CD4-positive, alpha-beta T cell treated with Interleukin-15 for 1 hour (primary cell): ENCODE measurements around the gene MMP17.
A peak's percentile ranks its signal among the peaks of the same experiment; 100 is the strongest.

Experiments used
- DNase-seq: peaks from one replicate; pipeline ENCODE4 v3.0.0-alpha.2; 2020

MMP17 gene

DNA sequence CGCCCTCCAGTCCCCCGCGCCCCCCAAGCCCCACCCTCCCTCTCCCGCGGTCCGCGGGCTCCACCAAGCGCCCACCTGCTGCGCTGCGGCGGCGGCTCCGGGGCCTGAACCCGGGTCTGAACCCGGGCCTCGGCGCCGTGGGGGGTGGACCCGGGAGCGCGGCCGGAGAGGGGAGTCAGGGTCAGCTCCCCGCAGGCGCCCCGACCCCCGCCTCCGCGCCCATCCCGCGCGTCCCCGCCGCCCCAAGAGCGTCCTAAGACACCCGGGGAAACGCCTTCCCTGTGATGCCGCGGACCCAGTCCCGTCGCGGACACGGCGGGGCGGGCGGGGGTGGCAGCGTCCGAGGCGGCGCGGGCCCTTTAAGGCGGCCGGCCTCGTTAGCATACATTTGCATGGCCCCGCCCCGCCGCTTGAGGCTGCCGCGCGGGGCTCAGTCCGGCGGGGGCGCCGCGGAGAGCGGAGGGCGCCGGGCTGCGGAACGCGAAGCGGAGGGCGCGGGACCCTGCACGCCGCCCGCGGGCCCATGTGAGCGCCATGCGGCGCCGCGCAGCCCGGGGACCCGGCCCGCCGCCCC lies at the start of gene MMP17:
Gene MMP17, plus strand, starts transcription at position 433 of the 574 bp plus-strand sequence. Its CDS starts 102 bp downstream, at position 535.
- DNase-seq = peak; percentile 46

GRCh38 chr12:131779027-131779426 lies 49.2 kb upstream of the MMP17 start:
- no peak for DNase-seq

- DNase-seq = no peak
Measured at GRCh38 chr12:131782061-131782460, 46.1 kb upstream of the MMP17 start.

DNA sequence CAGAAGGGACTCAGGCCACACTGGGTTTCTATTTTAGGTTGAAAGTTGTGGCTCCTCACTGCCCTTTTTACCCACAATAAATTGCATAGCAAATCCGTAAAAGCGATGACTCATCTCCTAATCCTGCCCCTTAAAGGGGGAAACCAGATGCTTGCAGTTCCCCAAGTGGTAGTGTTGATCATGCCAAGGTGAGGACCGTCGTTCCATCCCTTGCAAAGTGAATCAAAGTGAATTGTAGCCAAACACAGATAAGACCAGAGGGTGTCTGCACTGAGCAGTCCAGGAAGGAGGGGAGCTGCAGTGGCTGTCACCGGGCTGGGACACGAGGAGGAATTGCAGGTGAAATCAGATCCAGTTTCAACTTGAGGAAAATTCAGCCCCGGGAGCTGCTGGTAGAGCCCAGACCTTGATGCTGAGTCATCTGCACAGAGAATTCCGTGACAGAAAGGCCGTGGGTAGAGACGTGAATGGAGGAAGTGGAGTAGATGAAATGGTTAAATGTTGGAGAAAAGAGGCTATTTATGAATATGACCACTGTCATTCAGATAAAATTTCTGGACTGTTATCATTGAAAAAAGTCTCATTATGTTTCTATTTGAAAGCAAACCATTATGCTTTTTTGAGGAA lies 44.2 kb upstream of the MMP17 start:
- no peak for DNase-seq

DNA sequence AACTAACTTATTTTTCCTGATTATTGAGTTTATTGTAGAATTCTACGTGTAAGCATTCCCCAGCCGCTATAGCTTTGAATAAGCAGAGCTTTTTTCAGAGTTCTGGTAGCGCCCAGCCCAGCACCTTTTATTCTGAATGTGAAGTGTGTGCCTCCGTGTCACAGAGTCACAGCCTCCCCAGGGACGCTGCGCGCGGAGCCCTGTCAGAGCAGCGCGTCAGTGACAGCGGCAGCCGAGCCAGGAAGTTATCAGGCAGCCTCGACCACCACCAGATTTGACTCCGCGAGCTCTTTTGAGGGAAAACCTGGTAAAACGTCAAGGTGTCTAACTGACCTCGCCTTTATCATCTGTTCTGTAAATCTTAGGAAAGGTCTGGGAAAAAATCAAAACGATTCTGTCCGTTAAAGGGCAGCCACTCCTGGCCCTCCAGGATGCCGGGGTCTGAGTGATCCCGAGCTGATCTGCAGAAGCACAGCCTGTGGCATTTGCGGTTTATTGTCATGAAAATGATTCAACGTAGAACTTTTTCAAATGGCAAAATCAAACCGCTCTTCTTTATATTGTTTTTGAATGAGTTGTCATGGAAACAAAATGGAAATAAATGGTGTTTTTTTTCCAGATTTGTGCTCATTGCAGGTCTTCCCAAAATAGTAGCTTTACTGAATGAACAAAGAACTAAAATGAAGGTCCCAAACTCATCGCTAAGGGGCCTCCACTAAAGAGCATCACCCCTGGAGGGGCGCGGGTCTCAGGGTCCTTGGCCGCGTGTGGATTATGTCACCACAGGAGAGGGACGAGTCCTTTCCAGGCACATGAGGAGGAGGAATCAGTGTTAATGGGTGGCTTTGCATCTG lies 43.1 kb upstream of the MMP17 start:
- DNase-seq = no peak

GRCh38 chr12:131785763-131786330 lies 42.3 kb upstream of the MMP17 start:
- no peak for DNase-seq

DNA sequence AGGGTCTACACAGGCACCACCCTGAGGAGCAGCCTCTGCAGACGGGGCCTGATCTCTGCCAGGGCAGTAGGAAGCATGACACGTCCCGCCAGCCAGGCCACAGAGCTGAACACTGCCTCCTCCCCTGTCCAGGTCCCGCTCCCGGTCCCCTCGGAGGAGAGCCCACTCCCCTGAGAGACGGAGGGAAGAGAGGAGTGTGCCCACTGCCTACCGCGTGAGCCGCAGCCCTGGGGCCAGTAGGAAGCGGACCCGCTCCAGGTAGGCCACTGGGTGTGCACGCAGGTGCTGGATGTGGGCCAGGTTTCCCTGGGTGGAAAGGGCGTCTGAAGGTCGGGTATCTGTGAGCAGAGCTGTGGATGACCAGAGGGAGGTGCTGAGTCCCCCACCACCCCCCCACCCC lies 41.9 kb upstream of the MMP17 start:
- no peak for DNase-seq

DNA sequence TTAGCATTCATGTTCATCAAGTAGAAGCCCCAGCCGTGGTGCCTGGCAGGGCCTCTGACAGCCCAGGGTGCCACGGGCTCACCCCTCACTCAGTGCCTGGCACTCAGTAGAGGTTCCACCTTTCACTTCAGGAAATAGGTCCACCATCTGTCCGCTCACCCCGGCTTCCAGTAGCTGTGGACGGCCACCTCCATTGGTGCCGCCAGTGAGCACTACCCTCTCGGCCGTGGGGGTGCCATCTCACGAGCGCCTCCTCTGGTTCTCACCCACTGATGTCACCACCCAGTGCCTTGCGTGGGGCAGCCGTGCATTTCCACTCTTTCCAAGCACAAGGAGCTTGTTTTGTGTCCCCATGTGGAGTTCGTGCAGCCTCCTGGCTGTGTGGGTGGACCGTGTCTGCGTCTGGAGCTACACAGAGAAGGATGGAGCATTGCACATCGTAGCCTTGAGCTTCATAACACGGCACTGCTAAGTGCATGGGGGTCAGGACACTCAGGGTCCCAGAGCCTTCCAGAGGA lies 41.0 kb upstream of the MMP17 start:
- DNase-seq = no peak

- no peak for DNase-seq
Measured at GRCh38 chr12:131788070-131788469, 40.1 kb upstream of the MMP17 start.

- DNase-seq = no peak
Measured at GRCh38 chr12:131789638-131790037, 38.6 kb upstream of the MMP17 start.

DNA sequence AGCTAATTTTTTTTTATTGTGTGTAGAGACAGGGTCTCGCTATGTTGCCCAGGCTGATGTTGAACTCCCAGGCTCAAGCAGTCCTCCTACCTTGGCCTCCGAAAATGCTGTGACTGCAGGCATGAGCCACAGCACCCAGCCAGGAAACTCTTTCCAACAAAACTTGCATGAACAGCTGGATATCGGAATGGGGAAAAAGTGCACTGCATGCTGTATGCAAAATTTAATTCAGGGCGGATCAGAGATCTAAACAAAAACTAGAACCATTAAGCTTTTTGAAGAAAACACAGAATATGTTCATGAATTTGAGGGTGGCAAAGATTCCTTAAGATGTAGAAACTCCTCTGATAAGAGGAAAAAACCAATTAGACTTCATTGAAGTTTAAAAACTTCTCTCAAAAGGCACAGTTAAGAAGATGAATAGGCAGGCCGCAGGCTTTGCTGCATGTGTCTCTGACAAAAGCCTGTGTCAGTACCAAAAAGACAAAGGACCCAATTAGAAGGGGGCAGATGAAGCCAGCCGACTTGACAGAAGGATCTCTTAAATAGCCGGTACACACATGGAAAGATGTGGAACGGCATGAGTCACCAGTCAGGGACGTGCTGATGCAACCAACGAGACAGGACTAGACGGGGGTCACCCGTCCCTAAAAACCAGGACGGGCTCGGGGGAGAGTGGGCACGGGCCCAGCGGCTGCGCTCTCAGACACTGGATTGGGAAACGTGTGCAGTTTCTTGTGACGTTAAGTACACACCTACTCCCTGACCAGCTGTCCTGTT lies 34.8 kb upstream of the MMP17 start:
- no peak for DNase-seq

GRCh38 chr12:131794061-131794460 lies 34.1 kb upstream of the MMP17 start:
- no peak for DNase-seq

DNA sequence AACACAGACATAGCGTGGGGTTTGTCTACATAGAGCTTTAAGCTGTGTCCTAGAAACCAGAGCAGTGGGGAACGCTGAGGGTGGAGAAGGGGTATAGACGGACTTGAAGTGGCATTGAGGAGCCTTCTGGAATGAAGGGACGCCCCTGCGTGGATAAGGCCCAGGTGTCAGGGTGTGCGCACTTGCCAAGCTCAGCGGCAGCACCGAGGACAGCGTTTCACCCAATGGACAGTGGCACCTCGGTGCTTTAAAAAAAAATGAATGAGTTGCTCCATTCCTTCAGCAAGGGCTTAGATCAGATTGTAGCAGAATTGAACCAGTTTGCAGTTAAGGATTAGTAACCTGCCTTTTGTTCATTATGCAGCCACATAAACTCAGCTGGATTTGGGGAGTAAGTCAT lies 33.6 kb upstream of the MMP17 start:
- DNase-seq = no peak

DNA sequence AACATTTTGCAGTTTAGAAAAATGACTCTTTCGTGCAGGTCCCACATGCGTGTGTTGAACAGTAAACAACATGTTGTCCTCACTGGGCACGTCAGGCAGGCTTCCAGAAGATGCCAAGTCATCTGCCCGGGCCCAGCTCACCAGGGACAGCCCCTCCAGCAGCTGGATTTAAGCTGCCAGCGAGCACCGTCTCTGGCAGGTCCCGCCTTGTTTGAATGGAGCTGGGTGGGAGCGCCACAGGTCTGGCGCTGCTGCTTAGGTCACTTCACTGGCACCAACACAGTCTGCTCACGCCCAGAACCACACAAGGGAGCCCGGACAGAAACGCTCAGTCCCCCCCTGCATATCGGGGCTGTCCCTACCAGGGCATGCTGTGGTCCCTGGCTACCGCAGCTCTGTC lies 33.1 kb upstream of the MMP17 start:
- no peak for DNase-seq

DNA sequence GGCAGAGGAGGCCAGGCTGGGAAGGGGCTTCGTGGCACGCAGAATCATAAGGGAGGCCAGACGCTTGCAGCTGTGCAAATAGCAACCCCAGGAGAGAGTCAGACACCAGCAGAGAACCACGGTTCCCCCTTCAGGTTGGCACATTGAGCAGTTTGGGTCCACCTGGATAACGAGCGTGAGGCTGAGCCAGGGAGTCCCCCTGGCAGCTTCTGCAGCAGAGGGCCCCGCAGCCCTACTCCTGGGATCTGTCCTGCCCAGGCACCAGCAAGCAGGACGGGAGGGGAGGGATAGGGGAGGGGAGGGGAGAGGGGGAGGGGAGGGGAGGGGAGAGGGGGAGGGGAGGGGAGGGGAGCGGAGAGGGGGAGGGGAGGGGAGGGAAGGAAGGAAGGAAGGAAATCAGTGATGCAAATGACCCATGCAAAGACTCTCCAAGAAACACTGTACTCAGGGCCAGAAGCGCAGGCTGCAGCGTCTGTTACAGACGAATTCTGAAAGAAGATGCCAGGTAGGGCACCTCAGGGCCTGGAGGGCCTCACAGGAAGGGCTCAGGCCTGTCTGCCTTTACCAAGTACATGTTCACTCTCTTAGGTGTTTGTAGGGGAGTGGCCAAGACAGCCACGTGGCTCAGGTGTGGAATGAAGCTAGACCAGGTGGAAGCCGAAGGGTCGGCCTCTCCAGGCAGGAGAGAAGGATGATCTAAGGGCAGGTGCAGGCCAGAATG lies 32.3 kb upstream of the MMP17 start:
- DNase-seq = no peak

GRCh38 chr12:131796411-131796736 lies 31.8 kb upstream of the MMP17 start:
- DNase-seq = no peak

DNA sequence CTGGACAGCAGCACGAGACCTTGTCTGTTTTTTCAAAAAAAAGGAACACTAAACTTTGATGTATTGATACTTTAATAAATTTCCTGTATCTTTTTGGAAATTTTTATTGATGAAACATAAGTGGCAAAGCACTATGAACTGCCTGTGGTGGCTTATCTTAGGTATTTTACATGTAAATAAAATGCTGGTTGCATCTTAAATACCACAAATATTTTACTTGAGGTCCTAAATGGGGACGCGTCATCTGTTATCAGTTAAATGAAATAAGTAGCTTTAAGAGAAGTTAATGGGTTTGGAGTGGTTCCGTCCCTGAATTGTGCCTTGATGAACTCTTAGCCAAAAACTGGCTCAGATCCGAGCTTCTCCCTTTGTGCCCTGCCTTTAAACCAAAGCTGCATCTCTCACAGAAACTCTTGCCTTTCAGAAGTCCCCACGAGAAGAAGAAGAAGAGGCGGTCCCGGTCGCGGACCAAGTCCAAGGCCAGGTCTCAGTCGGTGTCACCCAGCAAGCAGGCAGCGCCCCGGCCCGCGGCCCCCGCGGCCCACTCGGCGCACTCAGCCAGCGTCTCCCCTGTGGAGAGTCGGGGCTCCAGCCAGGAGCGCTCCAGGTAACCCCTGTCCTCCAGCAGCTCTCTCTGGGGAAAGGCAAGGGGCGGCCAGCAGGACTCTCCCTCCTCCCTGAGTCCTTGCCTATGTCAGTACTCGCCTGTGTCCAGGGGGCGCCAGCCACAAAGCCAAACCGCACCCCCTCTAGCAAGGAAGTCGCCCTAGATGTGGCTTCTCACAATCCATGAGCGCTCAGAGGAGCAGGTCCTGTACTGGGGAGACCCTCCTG lies 31.2 kb upstream of the MMP17 start:
- DNase-seq = no peak

DNA sequence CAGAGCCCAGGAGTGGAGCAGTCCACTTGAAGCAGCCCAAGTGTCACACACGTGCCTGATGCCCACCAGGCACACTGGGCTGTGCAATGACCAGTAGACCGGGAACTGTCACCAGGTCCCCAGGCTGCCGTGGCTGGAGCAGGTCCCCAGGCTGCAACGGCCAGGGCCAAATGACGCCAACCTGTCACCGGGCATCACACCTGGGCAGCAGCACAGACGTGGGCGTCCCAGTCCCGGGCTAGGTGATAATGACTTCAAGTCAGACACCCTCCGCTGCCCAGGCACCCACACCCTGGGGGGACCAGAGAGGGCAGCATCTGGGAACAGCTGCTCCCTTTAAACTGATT lies 30.6 kb upstream of the MMP17 start:
- no peak for DNase-seq

DNA sequence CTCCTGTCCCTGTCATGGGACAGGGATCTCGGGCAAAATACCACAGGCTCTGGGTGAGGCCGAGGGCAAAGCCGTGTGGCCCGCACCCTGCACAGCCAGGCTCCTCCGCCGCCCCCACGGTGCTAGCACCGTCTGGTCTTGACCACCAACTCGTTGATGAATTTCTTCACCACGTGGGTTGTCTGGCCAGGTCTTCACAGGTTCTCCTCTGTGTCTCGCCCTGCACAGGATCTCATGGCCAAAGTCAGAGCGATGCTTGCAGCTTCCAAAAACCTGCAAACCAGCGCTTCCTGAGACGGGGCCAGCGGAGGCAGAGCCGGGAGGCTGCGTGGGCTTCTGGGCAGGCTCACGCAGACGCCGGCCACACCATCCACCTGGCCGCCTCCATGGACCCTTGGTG lies 29.0 kb upstream of the MMP17 start:
- DNase-seq = no peak

DNA sequence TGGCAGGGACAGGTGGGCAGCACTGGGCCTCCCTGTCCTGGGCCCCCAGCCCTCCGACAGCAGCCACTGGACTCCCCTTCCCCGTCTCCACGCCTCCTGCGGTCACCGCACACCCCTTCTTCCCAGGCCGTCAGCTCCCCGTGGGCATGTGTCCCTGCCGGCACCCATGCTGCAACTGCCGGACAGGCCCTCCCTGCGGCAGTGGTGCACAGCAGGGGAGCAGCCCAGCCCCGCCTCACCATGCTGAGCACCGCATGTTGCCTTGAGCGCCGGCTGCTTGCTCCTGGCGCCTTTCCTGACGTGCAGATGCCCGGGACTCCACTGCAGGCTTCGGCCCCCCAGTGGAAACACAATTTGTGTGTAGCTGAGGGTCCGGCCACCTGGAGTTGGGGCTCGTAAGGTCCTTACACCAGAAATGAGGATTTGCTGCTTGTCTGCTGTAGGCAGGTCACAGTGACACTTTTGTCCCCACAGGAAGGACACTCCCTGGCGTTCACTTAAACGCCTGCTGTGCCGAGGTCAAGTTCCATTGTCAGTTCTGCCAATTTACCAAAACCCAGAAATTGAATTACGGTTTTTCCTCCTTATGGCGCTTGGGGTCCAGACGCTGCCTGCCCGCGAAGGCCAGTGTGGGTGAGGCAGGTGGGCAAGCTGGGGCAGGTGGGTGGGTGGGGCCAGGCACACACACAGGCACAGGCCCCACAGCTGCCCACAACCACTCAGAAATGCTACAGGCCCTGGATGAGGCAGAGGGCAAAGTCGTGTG lies 28.2 kb upstream of the MMP17 start:
- no peak for DNase-seq
